ENCODE measurements around the gene ZNF221. TPM values are rescaled to one million over a fixed set of nuclear protein-coding genes. Genes with fewer than 3 reads are reported as not detected.
A peak's percentile ranks its signal among the peaks of the same experiment; 100 is the strongest.

ZNF221 gene
- total and polyA plus RNA-seq, 10 of the 15 experiments (the other 5 are each of a cell fraction or from before 2014, with no cell fraction given), result 0.15 to 1.7 (median 0.45) TPM; not detected in 1

DNA sequence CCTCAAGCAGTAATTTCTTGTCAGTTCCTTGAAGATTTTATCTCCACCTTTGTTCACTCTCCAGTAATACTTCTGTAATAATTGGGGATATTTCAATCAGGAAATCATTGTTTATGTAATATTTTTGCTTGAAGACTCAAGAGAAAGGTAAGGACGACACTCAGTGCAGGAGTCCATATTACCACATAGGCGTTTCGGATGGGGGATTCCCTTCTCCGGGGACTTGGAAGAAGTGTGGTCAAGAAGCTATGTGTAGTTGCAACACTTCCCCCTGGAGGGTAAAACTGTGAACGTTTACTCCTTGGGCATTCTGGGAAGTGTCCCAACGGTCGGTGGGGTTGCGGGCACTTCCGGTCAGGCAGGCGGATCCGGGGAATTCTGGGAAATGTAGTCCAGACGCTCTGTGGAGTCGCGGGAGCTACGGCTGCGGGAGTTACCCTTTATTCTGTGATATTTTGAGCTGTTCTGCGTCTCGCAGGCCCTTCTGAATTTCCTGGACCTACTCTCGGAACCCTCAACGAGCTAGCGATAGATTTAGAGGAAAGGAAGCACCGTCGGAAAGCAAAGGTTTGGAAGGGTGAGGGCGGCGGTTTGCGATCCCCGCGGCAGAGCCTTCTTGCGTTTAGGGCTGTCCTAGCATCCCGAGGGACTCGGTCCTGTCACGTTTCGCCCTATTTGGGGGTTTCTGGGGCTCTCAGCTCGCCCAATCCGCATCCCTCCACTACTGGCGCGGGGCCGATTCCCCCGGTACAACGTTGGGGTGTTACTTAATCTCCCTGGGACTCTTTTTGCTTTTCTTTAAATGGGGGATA lies at the start of gene ZNF221 (continued):
- TF ChIP-seq SKIL (IDR thresholded peaks at IDR 0.05; ENCODE audit: low read depth, poor library complexity, severe bottlenecking) (no peak), HDGF (IDR thresholded peaks at IDR 0.05) (0 out of 2 replicates have a peak, but pooled peaks have one; percentile 40), SMAD1 (IDR thresholded peaks at IDR 0.05; ENCODE audit: low read depth, partially characterized antibody) (no peak), RUNX3 (IDR thresholded peaks at IDR 0.05; ENCODE audit: low read length) (peak; percentile 74), NFYA (IDR thresholded peaks at IDR 0.05; ENCODE audit: borderline replicate concordance, low read depth, low read length) (no peak), NR2C1 (IDR thresholded peaks at IDR 0.05) (peak; percentile 78), ZNF384 (IDR thresholded peaks at IDR 0.05; ENCODE audit: borderline replicate concordance, low read depth, low read length) (no peak), NRF1 (conservative IDR thresholded peaks at IDR 0.05; ENCODE audit: low read depth, low read length) (no peak), IRF5 (IDR thresholded peaks at IDR 0.05; ENCODE audit: borderline replicate concordance) (no peak), STAT1 (conservative IDR thresholded peaks at IDR 0.05) (peak; percentile 62; the same call in 1 of the 2 replicates), ZNF207 (IDR thresholded peaks at IDR 0.05; ENCODE audit: borderline replicate concordance) (no peak), CTCF (IDR thresholded peaks at IDR 0.05 in 2 of 3, conservative IDR thresholded peaks at IDR 0.05 in 1 of 3; ENCODE audit: control insufficient read depth in 2 of 3, extremely low read depth in 1 of 3, insufficient read depth in 1 of 3, low read depth in 3 of 3, low read length in 3 of 3) (peak; percentile 21 to 43 (median 28); a peak in 4 of 6 replicates), POU2F2 (IDR thresholded peaks at IDR 0.05; ENCODE audit: borderline replicate concordance, low read depth, low read length) (no peak), SUPT20H (IDR thresholded peaks at IDR 0.05; ENCODE audit: borderline replicate concordance, control insufficient read depth, low read depth, low read length) (no peak), ESRRA (IDR thresholded peaks at IDR 0.05; ENCODE audit: low read length) (no peak), HDAC6 (IDR thresholded peaks at IDR 0.05; ENCODE audit: unreplicated experiment) (no peak)
- TF ChIP-seq, protein P1, sequence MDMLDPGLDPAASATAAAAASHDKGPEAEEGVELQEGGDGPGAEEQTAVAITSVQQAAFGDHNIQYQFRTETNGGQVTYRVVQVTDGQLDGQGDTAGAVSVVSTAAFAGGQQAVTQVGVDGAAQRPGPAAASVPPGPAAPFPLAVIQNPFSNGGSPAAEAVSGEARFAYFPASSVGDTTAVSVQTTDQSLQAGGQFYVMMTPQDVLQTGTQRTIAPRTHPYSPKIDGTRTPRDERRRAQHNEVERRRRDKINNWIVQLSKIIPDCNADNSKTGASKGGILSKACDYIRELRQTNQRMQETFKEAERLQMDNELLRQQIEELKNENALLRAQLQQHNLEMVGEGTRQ (IDR thresholded peaks at IDR 0.05; ENCODE audit: borderline replicate concordance, low read depth, low read length), result peak; percentile 3; the same call in 1 of the 2 replicates

Measured in GM12878 (cell line).